Osteocyte (in vitro differentiated cells): ENCODE results near the gene ADRA2B. TPM values are rescaled to one million over a fixed set of nuclear protein-coding genes. Genes with fewer than 3 reads are reported as not detected.

Source experiments
- DNase-seq: peaks from one replicate; pipeline ENCODE4 v3.0.0; 2021; ENCODE audit warnings: mixed read lengths; ENCODE audit not compliant: unreplicated experiment; ENCODE audit errors: extremely low spot score
- H3K27ac Mint-ChIP-seq: one replicate; pipeline ENCODE4 v1.8.0; 2021; ENCODE audit warnings: mild to moderate bottlenecking, mixed read lengths; ENCODE audit not compliant: unreplicated experiment
- H3K27me3 Mint-ChIP-seq: one replicate; pipeline ENCODE4 v1.8.0; 2021; ENCODE audit warnings: mixed read lengths; ENCODE audit not compliant: unreplicated experiment
- H3K36me3 Mint-ChIP-seq: one replicate; pipeline ENCODE4 v1.8.0; 2021; ENCODE audit warnings: mixed read lengths; ENCODE audit not compliant: unreplicated experiment
- H3K4me1 Mint-ChIP-seq: one replicate; pipeline ENCODE4 v1.8.0; 2021; ENCODE audit warnings: mixed read lengths; ENCODE audit not compliant: unreplicated experiment
- H3K4me3 Mint-ChIP-seq: one replicate; pipeline ENCODE4 v1.8.0; 2021; ENCODE audit warnings: mild to moderate bottlenecking, moderate library complexity, mixed read lengths; ENCODE audit not compliant: unreplicated experiment
- H3K9me3 Mint-ChIP-seq: one replicate; pipeline ENCODE4 v1.8.0; 2021; ENCODE audit warnings: mixed read lengths; ENCODE audit not compliant: unreplicated experiment
- total RNA-seq: library from RNA; stranded (reverse); gene quantifications from 2 replicates; pipeline ENCODE4 v1.2.1, GENCODE V29; 2021
- TF ChIP-seq, protein P1 (sequence below): fragments of 200-600 bp; sonication (generic); IDR thresholded peaks from 2 replicates; pipeline ENCODE4 v1.5.0; 2021; ENCODE audit warnings: antibody characterized with exemption, mild to moderate bottlenecking, moderate library complexity

Gene ADRA2B
- total RNA-seq, 1 donor from 2014 or later, result not detected

DNA sequence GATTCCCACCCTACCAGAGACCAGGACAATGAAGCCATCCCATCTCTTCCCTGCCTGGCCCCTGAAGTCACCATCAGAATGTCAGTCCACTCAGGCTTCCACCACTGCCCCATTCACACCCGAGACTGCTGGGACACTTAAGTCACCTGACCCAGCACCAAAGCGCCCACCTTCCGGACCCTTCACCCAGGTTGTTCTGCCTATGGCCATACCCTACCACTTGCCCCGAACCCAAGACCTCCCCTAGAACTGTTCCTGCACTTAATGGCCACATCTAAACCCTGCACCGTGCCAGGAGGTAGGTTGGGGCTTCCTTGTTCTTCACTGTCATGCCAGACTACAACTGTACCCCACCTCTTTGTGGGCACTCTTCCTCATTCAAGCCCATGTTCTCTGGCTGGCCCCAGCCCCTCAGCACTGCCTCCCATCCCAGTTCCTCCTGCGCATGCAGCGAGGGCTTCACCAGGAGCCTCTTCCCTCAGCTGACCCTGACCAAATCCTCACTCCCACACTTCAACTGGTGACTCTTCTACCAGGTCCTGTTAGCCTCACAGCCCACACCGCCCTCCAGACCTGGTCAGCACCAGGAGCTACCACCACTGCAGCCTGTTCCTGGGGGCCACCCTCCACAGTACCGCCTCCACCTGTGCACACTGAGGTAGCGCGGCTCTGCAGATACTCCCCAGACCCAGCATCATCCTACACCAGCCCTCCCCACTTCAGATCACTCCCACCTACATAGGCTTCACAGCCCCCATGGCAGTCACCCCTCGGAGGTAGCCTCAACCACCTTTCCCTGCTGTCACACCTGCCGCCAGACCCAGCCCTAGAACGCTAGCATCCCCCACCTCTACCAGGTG, 8.3 kb upstream of the ADRA2B start:
- Mint-ChIP-seq H3K27me3 (peaks cover 60% of the 10 kb centered on the region), H3K9me3 (no peaks in the 10 kb centered on the region), H3K27ac (no peak overlapping the region), H3K4me3 (no peak overlapping the region), H3K36me3 (no peaks in the 10 kb centered on the region), H3K4me1 (no peaks in the 10 kb centered on the region)
- TF ChIP-seq, protein P1, sequence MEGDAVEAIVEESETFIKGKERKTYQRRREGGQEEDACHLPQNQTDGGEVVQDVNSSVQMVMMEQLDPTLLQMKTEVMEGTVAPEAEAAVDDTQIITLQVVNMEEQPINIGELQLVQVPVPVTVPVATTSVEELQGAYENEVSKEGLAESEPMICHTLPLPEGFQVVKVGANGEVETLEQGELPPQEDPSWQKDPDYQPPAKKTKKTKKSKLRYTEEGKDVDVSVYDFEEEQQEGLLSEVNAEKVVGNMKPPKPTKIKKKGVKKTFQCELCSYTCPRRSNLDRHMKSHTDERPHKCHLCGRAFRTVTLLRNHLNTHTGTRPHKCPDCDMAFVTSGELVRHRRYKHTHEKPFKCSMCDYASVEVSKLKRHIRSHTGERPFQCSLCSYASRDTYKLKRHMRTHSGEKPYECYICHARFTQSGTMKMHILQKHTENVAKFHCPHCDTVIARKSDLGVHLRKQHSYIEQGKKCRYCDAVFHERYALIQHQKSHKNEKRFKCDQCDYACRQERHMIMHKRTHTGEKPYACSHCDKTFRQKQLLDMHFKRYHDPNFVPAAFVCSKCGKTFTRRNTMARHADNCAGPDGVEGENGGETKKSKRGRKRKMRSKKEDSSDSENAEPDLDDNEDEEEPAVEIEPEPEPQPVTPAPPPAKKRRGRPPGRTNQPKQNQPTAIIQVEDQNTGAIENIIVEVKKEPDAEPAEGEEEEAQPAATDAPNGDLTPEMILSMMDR, result no peak
- no peak for DNase-seq

DNA sequence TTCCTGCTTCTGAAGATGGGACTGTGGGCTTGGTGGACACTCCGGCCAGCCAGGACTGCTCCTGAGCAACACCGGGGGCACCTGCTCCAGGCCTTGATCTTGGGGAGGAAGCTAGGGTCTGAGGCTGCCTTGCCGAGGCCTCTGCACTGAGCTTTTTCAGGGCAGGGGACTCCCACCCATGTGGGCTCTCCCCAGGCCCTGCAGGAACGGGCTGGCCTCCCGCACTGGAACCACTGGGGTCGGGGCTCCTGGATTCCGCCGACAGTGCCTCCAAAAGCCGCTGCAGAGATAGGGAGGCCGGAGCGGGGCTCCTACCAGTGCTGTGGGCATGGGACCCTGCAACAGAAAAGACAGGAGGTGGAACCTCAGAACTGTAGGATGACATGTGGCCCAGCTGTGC, 7.6 kb upstream of the ADRA2B start:
- H3K27ac Mint-ChIP-seq, result no peak overlapping the region
- H3K9me3 Mint-ChIP-seq, result no peaks in the 10 kb centered on the region
- H3K36me3 Mint-ChIP-seq, result no peaks in the 10 kb centered on the region
- TF ChIP-seq, protein P1, result no peak
- no peak overlapping the region for H3K4me3 Mint-ChIP-seq
- peaks cover 62% of the 10 kb centered on the region for H3K27me3 Mint-ChIP-seq
- H3K4me1 Mint-ChIP-seq, result no peaks in the 10 kb centered on the region
- DNase-seq, result no peak

DNA sequence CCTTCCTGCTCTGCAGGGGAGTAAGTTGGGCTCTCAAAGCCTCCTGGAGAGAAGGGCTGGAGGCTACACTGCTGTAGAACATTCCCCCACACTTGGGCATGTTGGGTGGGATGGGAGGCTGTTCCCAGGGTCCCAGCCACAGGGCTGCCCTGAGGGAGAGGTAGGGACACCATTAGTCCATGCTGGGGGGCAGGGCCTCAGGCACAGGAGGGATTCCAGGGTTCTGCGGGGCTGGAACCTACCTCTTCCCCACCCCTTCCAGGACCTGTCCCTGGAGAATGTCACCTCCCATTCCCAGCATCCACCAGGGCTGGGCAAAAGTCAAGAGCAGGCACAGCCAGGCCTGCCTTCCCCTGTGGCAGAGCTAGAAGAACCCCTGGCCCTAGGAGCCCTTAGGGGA, 6.9 kb upstream of the ADRA2B start:
- no peaks in the 10 kb centered on the region for H3K4me1 Mint-ChIP-seq
- no peaks in the 10 kb centered on the region for H3K9me3 Mint-ChIP-seq
- peaks cover 61% of the 10 kb centered on the region for H3K27me3 Mint-ChIP-seq
- DNase-seq, result no peak
- no peaks in the 10 kb centered on the region for H3K36me3 Mint-ChIP-seq
- no peak overlapping the region for H3K27ac Mint-ChIP-seq
- no peak overlapping the region for H3K4me3 Mint-ChIP-seq
- TF ChIP-seq, protein P1, result no peak

DNA sequence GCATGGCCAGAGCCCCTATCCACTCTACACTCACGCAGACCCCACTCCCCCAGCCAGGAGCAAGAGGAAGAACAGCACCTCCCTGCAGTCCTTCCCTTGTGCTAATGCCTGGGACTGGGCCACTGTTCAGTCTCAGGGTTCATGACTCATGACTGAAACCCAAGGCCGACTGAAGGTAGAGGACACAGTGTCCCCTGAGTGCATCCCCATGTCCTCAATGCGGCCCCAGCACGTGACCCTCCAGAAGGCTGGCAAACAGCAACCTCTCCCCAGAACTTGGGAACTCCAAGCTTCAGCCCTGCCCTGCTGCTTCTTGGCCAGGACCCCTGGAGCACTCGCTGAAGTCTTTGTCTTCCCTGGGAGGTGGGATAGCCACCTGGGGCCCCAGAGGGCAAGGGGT, 6.0 kb upstream of the ADRA2B start:
- Mint-ChIP-seq H3K4me1 (peaks cover 4% of the 10 kb centered on the region), H3K4me3 (no peak overlapping the region), H3K27me3 (peaks cover 57% of the 10 kb centered on the region), H3K27ac (no peak overlapping the region), H3K36me3 (no peaks in the 10 kb centered on the region), H3K9me3 (no peaks in the 10 kb centered on the region)
- DNase-seq, result no peak
- TF ChIP-seq, protein P1, result no peak

DNA sequence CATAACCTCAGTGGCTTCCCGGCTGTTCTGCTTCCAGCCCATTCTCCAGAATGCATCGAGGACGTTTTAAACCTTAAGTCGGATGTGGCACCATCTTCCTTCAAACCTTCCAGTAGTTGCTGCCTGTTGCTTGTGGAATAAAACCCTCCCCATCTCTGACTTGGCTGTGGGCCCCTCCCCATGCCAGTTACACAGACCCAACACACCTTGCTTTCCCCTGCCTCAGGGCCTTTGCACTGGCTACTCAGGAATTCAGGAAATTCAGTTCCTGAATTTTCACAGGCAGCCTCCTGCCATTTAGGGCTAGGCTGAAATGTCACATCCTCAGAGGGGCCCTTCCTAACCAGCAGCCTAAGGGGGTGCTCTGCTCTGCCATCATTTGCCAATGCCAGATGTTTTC, 5.0 kb upstream of the ADRA2B start:
- peaks cover 50% of the 10 kb centered on the region for H3K27me3 Mint-ChIP-seq
- no peaks in the 10 kb centered on the region for H3K9me3 Mint-ChIP-seq
- TF ChIP-seq, protein P1, result no peak
- H3K4me3 Mint-ChIP-seq, result no peak overlapping the region
- no peak overlapping the region for H3K27ac Mint-ChIP-seq
- no peaks in the 10 kb centered on the region for H3K36me3 Mint-ChIP-seq
- no peak for DNase-seq
- peaks cover 6% of the 10 kb centered on the region for H3K4me1 Mint-ChIP-seq
